Activated T-helper 1 cell treated with Interleukin-2 at 50 U/mL for 16 hours (primary cell): ENCODE data around the gene POLN.

Experiments used
- DNase-seq: peaks from one replicate; pipeline ENCODE4 v3.0.0-alpha.2; 2020; ENCODE audit warnings: low read depth

Gene POLN

DNA sequence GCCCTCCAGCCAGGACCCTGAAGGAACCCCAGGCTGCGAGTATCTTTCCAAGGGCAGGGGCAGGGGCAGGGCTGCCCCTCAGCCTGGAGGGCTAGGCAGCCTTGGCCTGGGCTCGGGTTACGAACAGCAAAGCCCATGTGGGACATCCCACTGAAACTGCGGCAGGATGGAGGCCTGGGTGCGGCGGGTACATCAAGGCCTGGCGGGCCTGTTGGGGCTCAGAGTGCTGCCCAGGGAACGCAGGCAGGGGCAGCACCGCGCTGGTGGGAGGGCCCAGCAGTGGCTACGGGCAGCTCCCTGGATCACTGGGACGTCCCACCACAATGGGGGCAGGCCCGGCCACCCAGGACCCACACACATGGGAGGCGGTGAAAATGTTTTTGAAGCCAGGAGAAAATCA is 171.9 kb downstream of the POLN start:
- no peak for DNase-seq

DNA sequence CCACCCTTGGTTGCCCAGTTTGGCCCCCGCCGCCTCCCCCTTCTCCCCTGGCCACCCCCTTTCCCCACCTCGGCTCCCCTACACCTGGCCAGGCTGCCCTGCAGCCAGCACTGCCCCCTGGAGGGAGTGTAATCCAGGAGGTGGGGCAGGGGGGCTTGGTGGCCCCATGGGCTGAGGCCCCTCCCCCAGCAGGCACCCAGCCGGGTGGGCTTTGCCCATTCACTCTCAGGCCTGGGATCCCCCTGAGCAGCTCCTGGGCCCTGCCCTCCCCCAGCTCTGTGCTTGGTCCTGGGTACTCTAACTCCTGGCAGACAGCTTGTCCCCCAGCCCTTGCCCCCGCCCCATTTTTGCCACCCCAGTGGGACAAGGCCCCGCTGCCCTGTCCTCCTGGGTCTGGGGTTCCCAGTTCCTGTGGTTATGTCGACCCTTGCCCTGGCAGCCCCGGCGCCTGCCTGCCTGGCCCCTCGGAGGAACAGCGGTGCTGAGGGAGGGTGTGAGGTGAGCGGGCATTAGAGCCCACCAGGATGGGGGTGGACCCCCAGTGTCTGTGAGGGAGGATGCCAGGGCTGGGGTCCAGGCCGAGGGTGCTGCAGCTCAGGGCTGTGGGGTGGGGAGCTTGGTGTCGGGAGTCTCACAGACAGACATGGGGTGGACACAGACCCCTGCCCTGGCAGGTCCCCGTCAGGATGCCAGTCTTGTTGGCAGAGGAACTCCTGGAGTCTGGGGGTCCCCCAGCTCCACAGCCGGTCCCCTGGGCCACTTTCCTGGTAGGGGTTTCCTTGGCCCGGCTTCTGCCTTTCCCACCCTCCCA is 172.6 kb downstream of the POLN start:
- DNase-seq = no peak

DNA sequence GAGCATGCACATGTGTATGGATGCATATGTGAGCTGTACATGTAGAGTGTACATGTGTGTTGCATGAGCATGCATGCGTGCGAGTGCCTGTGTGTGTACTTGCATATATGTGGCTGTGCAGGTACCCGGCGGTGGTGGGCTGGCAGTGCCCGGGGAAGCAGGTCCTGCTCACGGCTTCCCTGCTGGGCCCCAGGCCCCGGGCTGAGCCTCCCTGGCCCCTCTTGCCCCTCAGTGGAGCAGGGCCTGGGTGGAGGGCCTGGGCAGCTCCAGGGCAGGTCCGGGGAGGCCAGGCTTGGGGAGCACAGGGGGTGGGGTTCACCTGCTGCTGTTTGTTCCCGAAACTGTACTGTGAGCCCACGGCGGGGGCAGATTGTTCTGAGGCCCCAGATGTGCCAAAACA is 173.4 kb downstream of the POLN start:
- DNase-seq = no peak

DNA sequence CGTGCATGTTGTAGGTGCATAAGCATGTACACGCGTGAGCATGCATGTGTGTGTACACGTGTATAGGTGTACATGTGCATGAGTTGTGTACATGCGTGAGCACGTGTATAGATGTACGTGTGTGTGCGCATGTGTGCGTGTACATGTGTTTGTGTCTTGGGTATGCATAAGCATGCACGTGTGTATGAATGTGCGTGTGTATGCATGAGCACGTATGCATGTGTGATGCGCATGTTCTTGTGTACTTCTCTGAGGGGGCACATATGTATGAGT is 173.8 kb downstream of the POLN start:
- DNase-seq = no peak

DNA sequence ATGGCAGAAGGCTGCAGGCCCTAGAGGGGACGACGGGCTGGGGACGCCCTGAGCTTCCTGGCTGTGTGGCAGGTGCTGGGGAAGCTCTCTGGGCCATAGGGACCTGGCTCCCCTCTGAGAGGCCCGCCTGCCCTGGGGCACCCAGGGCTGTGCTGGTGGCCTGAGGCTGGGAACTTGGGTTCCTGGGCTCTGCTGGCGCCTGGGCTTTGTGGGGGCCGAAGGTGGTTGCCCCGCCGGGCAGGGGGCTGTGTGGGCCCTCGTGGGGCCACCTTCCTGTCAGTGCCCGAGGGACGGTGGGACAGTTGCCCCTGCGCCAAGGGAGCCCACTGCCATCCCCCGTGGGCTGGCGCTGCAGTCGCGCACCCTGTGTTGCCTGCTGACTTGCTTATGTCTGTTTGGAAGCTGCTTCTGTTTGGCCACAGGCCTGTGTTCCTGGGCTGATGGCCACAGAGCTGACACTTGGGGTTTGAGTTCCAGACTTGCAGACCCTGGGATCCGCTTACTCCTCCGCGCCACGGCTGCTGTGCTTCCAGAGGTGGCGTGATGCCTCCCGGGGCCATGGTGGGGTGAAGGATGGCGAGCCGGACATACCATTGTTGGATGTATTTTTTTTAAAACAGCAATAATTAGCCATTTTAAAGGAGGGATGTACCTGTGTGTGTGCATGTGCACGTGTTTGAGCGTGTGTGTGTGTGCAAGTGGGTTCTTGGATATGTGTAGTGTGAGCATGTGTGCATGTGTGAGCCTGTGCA is 174.3 kb downstream of the POLN start:
- DNase-seq = no peak

DNA sequence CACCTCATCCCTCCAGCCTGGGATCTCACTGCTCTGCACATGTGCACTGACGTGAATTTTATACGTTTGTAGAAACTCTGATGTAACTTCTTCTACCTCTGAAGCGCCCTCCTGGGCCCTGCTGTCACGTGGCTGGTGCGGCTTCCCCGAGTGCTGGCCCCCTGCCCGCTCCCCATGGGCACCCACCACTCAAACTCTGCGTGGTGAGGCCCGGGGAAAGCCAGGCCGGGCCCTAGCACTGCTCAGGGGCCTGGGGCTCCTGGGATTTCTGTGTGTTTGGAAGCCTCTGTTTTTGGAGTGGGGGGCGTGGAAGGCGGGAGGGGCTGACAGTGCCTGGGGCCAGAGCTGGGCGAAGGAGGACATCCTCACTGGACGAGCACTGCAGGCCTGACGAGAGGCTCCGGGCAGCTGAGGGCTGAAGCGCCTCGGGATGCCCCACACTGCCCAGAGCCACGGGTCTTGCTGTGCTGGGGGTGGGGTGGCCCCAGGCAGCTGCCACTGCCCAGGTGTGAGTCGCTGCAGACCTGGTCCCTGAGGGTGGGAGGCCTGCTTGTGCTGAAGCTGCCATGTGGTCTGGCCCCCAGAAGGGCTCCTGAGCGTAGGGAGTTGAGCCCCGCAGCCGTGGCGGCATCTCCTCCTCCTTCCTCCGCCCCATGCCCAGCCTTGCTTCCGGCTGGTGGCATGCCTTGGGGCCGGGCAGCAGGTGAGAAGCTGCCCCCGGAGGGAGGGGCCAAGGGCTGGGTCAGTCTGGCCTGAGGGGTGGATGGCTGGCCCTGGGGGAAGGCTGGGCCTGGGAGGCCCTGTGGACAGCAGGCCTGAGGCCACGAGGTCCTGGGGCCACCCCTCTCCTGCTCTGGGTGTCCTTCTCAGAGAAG is 175.1 kb downstream of the POLN start:
- no peak for DNase-seq

DNA sequence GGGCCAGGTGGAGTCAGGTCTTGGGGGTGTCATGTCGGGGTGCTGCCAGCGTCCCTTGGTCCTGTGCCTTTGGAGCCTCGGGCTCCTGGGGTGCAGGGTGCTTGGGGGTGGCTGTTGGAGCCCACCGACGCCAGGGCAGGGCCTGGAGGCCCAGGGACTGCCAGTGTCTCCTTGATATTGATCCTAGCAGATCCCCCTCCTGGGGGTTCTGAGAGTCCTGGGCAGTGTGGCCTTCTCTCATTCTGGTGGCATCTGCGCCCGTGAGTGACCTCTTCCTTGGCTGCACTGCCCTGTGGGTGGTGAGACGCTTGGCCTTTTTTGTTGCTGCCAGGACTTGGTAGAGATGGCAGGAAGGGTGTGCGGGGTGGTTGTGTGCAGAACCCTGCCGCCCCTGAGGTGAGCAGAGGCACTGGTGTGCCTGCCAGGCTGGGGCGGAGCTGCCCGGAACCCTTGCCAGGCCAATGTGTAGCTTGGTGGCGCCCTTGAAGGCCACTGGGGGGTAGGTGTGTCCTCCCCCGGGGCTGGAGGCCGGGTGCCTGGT is 175.8 kb downstream of the POLN start:
- DNase-seq = no peak

DNA sequence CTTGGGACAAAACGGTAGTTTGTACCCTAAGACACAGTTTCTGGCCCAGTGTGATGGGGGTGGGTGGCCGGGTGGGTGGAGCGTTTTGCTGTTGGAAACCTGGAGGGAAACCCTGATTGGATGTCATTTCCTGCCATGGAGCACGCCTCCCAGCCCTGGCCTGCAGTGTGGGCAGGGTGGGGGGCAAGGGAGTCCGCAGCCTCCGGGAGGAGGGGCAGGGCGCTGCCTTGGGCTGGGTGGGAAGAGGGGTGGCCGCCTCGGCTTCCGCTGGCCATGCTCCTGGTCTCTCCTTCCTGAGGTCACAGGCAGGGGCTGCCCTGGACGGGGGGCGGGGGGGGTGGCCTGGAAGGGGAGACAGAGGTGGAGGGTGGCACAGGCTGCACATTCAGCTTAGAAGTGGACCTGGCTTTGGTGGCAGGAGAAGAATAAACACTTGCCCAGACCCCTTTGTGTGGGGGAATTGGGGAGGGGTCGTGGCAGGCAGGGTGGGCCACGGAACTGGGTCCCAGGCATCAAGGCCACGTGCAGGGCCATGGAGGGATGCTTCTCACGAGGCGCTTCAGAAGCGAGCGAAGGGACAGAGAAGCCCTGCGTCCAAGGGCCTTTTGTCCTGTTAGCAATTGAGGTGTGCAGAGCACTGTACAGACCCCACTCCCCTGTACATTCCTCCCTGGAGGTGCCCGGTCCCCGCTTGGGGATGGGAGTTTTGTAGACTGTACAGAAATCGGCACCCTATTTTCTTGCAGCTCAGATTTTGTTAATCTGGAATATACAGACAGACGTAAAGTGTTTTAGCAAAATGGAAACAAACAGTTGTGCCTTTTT is 176.6 kb downstream of the POLN start:
- DNase-seq = no peak

DNA sequence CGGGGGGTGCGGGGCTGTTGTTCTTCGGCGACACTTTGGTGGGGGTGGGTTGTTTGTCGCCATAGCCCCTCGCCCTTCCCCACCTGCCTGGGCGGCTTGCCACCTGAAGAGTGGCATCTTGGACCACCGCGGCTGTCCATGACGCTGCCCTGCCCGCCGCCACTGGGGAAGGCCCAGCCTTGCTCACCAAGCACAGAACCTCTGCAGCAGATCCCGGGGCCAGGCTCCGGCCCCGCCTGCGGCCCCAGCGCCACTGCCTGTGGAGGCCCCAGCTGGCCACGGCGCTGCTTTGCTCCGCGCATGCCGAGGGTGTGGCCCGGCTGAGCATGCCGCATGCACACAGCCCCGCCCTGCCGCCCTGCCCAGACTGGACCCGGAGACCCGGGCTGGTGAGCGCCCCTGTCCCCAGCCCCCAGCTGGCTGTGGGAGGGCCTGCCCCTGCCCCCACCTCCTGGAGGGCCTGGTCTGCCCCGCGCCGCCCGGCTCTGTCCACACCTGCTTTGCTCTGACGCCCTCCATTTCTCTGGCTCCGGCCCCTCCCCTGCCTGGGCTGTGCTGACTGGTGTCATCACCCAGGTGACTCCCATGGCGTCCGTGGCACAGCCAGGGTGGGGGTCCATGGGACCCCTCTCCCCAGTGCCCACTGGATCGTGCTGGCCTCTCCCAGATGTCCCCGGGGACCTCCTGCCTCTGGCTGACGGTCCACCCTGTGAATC is 177.5 kb downstream of the POLN start:
- no peak for DNase-seq

DNA sequence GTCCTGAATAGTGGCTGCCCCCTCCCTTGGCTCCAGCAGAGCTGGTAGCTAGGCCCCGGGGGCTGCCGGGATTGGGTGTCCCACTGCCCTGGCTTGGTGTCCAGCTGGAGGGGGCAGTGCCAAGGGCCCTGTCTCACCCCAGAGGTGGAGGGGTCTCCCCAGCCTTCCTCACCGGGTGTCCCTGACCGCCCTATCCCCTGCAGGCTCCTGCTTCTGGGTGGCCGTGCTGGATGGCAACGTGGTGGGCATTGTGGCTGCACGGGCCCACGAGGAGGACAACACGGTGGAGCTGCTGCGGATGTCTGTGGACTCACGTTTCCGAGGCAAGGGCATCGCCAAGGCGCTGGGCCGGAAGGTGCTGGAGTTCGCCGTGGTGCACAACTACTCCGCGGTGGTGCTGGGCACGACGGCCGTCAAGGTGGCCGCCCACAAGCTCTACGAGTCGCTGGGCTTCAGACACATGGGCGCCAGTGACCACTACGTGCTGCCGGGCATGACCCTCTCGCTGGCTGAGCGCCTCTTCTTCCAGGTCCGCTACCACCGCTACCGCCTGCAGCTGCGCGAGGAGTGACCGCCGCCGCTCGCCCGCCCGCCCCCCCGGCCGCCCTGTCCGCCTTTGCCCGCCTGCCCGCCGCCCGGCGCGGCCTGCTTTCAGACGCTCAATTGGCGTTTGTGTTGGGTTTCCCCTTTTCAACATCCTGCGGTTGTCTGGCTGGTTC is 178.2 kb downstream of the POLN start:
- DNase-seq = no peak

DNA sequence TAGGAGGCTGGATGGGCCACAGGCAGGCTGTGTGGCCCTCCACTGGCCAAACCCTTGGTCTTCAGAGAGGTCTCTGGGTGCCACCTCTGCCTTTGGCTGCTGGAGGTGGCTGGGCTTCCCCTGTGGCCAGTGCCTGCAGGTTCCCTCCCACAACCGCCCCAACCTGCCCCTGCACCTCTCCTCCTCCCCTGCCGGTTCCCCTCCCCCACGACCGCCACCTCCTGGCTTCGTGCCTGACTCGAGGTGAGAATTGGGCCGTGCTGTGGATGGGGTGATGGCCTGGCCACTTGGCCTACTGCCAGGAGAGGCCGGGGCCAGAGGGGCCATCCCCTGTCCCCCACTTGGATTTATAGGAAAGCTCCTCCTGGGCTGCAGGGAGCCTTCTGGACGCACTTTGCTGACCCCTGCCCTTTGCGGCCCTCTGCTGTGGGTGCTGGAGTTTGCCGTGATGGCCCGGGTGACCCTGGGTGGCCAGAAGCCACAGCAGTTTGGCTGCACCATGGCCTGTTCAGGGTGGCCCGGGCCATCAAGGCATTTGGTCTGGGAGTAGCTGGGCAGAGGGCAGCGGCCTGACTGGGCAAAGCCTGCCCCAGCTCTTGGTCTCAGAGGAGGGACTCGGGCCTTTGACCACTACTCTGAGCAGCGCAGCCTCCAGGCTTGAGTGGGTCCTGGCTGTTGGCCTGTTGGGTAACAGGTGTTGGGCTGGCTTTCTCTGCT is 179.0 kb downstream of the POLN start:
- no peak for DNase-seq

DNA sequence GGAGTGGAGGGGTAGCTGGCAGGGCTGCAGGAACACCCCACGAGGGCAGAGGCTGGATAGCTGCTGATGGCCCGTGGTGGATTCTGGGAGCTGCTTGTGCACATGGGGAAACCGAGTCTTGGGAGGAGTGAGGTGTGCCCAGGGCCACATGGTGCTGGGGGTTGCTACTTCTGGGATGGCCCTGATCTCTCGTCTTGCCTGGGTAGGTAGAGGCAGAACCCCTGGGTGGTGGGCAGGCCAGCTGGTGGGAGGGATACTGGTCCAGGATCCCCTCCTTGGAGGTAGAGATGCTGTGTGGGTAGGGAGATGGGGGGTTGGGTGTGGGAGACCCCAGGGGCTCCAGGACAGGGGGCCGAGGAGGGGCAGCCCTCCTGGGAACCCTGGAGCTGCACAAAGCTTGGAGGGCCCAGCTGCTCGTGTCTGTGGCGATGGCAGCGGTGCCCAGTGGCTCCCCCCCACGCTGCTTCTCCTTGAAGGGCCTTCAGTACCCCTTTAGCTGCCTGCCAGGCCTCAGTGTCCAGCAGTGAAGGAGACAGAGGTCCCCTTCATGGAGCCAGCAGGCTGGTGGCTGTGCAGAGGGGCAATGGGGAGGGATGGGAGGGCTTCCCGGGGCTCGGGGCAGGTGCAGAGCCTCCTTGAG is 179.6 kb downstream of the POLN start:
- no peak for DNase-seq

DNA sequence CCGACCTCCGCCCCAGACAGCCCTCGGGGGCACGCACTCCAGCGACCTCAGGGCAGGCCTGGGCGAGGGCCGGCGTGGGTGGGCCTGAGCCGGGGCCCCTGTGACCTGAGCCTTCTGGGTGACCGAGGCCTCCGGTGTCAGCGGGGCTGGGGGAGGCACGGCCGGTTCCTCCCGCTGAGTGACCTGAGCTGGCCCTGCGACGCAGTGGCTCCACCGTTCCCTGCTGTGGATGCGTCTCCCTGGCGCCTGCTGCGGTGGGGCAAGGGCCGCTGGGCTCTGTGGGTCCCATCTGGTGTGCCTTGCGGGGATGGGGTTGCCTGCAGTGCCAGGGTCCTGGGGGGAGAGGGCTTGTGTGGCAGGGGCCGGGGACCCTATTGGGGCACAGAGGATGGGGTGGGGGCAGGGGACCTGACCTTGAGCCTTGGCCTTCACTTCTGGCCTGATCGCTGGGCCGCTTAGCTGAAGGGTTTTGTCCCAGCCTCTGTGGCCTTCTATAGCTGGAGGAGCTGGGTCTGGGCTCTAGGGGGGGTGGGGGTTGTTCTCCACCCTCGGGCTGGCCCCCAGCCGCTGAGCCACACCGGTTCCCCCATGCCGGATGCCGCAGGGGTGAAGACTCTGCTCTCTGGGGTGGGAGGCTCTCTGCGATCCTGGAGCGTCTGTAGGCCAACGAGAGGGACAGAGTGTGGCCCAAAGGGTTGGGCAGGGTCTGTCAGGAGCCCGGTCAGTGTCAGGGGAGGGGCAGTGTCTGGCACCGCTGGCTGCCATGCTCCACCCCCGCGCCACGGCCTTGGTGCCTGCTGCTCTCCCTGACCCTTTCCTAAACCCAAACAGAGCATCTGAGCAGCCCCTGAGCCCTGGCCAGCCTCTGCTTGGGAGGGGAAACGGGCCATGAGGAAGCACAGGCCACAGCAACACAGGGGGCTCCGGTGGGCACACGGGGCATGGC is 180.5 kb downstream of the POLN start:
- no peak for DNase-seq

DNA sequence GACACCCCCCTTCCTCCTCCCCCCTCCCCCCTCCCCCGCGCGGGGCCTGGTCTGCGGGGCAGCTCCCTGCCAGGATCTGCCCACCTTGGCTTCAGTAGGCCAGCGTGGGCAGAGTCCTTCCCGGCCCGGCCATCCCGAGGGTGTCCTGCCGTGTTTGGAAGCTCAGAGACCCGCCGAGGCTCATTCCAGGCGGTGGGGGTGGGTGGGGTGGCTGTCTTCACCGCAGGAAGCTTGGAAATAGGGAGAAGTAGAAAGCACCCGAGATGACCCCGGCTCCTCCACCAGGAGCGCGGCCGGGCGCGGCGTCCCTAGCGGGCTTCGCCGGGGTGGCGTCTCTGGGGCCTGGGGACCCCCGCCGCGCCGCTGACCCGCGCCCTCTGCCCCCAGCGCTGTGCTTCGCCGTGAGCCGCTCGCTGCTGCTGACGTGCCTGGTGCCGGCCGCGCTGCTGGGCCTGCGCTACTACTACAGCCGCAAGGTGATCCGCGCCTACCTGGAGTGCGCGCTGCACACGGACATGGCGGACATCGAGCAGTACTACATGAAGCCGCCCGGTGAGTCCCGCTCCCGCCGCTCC is 181.2 kb downstream of the POLN start:
- no peak for DNase-seq

DNA sequence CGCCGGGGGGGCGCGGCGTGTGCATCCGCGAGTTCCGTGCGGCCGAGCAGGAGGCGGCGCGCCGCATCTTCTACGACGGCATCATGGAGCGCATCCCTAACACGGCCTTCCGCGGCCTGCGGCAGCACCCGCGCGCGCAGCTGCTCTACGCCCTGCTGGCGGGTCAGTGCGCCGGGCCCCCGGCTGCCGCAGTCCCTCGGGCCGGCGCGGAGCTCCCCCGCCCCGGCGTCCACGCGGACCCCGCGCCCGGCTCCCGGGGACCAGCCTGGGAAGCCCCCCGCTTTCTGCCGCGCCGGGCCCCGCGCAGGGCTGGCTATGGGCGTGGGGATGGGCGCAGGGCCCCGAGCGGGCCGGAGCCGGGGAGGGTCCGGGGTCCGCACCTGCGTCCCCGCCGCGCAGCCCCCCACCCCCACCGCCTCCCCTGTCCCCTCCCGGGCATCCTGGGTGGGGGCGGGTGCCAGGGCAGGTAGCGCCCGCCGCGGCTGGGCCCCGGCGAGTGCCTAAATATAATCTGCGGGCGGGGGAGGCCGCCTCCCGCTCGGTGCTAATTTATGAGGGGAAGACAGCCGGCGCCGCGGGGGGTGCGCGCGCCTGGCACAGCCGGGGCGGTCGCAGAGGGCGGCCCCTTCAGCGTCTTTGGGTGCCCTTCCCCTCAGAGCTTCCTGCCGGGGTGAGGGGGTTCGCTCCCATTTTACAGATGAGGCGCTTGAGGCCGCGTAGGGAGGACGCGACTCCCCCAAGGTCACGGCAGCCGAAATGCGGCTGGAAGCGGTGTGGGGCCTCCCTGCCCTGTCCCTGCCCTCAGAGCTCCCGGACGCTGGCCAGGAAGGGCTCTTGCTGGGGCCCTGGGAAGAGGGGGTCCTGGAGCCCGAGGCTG is 182.0 kb downstream of the POLN start:
- no peak for DNase-seq

DNA sequence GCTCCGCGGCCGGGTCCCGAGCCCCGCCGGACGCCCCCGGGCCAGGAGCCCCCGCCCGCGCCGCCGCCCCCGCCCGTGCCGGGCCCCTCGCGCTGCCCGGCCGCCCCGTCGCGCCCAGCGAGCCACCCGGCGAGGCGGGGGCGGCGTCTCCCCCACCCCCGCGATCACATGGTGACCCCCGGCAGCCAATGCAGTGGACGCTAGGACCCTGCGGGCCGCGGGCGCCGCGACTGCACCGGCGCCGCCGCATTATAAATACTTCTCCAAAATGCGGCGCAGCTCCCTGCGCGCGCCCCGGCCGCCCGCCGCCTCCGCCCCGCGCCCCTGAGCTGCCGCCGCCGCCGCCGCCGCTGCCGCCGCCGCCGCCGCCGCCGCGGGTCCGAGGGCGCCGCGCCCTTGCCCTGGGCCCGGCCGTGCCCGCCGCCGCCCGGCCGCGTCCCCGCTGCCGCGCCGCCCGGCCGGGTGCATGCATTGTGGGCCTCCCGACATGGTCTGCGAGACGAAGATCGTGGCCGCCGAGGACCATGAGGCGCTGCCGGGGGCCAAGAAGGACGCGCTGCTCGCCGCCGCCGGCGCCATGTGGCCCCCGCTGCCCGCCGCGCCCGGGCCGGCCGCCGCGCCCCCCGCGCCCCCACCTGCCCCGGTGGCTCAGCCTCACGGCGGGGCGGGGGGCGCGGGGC is 182.7 kb downstream of the POLN start, which contains the start of gene NAT8L:
Gene NAT8L (plus strand): TSS at position 282 of the 680 bp plus-strand sequence. CDS start 185 bp downstream, at position 467.
- no peak for DNase-seq
